Measurements from ENCODE around the gene BOD1L2.

Gene BOD1L2

GRCh38 chr18:57150828-57151227 lies 3.9 kb downstream of the BOD1L2 start:
- DNase-seq (ENCODE audit: low read depth) = no peak

GRCh38 chr18:57154191-57154830 lies 7.4 kb downstream of the BOD1L2 start:
- no peak for DNase-seq (ENCODE audit: low read depth)

GRCh38 chr18:57164401-57164800 lies 17.5 kb downstream of the BOD1L2 start:
- DNase-seq (ENCODE audit: low read depth) = no peak

- no peak for DNase-seq (ENCODE audit: low read depth)
Measured at GRCh38 chr18:57167617-57168308, 20.9 kb downstream of the BOD1L2 start.

GRCh38 chr18:57171026-57171425 lies 24.1 kb downstream of the BOD1L2 start:
- no peak for DNase-seq (ENCODE audit: low read depth)

GRCh38 chr18:57175532-57175931 lies 28.6 kb downstream of the BOD1L2 start:
- no peak for DNase-seq (ENCODE audit: low read depth)

- DNase-seq (ENCODE audit: low read depth) = no peak
Measured at GRCh38 chr18:57185434-57185833, 38.5 kb downstream of the BOD1L2 start.

- no peak for DNase-seq (ENCODE audit: low read depth)
Measured at GRCh38 chr18:57188851-57189557, 42.1 kb downstream of the BOD1L2 start.

- DNase-seq (ENCODE audit: low read depth) = no peak
Measured at GRCh38 chr18:57190026-57190425, 43.1 kb downstream of the BOD1L2 start.

- no peak for DNase-seq (ENCODE audit: low read depth)
Measured at GRCh38 chr18:57194070-57194469, 47.2 kb downstream of the BOD1L2 start.

- no peak for DNase-seq (ENCODE audit: low read depth)
Measured at GRCh38 chr18:57194622-57195021, 47.7 kb downstream of the BOD1L2 start.

GRCh38 chr18:57195341-57195740 lies 48.5 kb downstream of the BOD1L2 start:
- no peak for DNase-seq (ENCODE audit: low read depth)

- DNase-seq (ENCODE audit: low read depth) = no peak
Measured at GRCh38 chr18:57197261-57197660, 50.4 kb downstream of the BOD1L2 start.

- DNase-seq (ENCODE audit: low read depth) = no peak
Measured at GRCh38 chr18:57198073-57198472, 51.2 kb downstream of the BOD1L2 start.
